GM19438 (cell line): ENCODE results near the gene ZNF141.
A peak's percentile ranks its signal among the peaks of the same experiment; 100 is the strongest.
"Not testable (repeated sequence)": the region's sequence is repeated elsewhere in the genome, so short reads cannot be mapped to it uniquely, and the experiment has no call there.

Experiments used
- ATAC-seq: cut with Tn5 transposase; IDR thresholded peaks from one replicate; pipeline ENCODE4 v1.9.1; 2021; ENCODE audit warnings: low read depth; ENCODE audit not compliant: unreplicated experiment

ZNF141 gene

DNA sequence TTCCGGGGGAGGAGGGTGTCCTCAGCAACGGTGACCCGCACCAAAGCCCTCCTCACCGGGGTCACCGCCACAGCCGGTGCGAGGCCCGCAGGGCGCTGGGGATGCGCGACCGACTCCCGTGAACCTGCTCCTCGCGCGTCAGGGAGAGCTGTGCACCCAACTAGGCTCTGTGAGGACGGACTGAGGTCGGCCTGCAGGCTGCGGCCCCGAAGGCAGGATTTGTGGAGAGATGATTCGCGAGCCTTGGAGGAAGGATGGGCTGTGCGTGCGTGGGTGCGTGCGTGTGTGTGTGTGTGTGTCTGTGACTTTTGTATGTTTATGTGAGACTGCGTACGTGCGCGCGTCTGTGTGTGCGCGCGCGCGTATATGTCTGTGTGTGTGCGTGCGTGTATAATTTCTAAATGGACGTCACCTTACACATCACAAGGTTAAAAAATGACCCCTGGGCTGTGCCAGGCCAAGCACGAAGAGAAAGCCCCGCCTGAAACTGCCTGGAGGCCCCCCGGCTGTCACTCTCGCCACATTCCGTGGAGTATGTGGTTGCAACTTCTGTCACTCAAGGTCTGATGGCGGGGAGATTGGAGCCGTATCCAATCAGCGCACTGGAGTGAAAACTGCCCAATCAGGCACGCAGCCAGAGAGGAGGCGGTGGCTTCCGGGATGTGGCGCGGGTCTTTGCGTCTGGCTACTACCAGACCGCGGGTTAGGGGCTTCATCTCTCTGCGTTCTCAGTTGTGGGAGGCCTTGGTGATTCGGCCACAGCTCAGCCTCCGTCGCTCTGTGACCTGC, at the start of gene ZNF141:
TSS of gene ZNF141 (plus strand) at position 672 of the 789 bp plus-strand sequence. CDS start 170 bp downstream, outside the sequence.
- ATAC-seq, result peak; percentile 91

DNA sequence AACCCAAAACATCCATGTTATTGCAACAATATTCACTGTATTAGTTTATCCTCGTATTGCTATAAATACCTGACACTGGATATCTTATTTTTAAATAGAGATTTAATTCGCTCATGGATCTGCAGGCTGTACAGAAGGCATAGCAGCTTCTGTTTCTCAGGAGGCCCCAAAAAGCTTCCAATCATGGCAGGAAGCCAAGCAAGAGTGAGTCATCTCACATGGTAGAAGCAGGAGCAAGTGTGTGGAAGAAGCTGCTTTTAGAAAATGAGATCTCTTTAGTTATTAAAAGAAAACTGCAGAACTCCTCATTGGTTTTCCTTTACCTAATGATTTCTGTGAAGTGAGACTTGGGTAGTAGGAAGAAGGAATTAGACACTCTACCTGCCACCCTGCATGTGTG, 48.7 kb upstream of the ZNF141 start:
- no peak for ATAC-seq

DNA sequence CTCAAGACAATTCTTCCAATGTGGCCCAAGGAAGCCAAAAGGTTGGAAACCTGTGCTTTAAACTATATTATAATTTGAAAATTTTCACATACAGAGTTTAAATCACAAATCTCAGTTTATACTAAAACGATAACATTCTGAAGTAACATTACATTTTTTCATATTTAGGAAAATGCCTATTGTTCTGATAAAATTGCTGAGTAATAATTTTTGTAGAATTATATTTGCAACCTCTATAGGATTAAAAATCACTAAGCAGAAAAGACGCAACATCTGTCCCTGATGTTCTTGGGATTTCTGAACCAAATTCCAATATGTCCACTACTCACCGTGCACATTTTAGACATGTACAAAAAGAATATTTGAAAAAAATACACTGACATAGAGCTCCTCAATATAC, 42.9 kb upstream of the ZNF141 start:
- no peak for ATAC-seq

DNA sequence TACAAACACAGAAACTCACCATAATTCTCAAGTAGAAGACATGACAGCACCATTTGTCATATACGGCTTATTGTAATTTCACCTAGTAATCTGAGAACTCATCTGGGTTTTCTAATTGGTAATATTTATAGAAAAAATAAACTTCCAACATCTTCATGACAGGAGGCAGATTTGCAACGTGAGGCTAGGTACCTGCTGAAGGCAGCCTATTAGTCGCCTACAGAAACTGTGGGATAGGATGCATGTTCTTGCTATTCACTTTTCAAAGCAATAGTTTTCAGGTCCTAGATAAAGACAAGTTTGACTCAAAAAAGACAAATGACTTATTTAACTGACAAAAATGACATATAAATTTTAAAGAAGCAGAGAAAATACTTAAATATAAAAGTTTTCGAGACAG, 35.2 kb upstream of the ZNF141 start:
- ATAC-seq, result no peak

DNA sequence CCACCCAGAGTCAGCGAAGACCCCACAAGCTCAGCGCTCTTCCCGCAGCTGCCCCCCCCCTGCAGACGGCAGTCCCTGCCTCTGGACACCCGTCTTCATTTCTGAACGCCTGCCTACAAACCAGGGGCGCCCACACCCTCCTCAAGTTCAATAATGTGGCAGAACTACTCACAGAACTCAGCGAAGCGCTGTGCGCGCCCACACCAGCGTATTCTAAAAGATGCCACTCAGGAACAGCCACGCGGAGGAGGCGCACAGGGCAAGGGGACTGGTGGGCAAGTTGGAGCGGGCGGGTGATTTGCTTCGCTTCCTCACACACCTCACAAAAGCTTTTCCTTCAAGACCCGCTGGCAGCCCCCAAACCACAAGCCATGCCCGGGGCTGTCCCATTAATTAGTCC, 33.1 kb upstream of the ZNF141 start:
- ATAC-seq, result not testable (repeated sequence)

DNA sequence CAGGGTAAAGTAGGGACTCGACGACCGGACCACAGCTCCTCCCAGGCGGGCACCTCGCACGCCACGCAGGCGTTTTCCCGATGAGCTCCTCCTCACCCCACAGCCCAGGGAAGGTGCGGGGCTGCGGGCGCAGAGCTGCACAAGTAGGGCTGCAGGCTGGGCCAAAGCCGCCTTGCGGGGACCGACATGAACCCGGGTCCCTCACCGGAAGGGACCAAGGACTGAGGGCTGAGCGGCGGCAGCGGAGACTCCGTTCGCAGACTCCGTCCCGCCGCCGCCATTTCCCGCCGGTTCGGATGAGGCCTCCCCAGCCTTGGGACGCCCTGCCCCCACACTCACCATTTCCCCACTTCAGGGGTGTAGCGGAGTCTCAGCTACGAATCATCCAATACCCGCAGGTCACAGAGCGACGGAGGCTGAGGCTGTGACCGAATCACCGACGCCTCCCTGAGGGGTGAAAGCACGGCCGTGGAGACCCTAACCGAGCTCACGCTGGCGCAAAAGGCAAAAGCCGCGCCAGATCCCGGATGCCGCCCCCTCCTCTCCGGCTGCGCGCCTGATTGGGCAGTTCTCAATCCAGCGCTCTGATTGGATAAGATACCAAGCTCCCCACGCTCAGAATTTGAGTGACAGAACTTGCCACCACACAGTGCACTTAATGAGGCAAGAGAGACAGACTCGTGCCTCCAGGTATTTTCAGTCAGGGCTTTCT, 32.5 kb upstream of the ZNF141 start, which contains the start of gene ZNF732:
TSS of gene ZNF732 (minus strand) at position 506 of the 712 bp plus-strand sequence. CDS start at position 342, 164 bp downstream.
- no peak for ATAC-seq

DNA sequence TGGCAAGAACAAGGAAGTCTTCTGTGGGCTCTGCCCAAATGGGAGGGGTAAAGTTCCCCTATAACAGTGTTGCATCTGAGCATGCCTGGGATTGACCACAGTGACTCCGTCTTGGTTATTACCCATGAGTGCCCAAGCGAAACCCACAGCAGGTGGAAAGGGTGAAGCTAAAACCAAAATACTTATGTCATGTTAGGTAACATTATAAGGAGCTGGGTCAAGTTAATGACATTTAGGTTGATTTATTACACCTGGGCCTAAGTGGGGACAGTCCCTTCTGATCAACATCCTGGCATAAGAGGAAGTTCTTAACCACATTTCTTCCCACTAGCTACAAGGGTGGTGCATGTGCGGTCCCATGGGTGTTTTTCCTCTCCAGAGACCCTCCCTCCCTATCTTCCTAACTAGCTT, 31.1 kb upstream of the ZNF141 start:
- peak; percentile 81 for ATAC-seq

DNA sequence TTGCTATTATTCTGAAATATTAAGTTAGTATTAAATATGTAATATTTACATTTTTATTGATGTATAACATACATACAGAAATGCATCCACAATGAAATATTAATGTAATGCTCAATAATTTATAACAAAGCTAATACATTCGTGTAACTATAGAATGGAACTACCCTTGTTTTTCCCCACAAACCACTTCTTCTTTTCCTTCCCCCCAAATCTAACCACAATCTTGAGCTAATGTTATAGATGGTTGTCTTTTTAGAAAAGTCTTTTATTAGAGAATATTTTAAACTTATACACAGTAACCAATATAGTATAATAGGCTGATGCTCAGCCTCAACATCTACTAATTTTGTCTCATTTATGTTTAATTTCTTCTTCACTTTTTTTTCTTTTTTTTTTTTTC, 27.8 kb upstream of the ZNF141 start:
- ATAC-seq, result no peak

DNA sequence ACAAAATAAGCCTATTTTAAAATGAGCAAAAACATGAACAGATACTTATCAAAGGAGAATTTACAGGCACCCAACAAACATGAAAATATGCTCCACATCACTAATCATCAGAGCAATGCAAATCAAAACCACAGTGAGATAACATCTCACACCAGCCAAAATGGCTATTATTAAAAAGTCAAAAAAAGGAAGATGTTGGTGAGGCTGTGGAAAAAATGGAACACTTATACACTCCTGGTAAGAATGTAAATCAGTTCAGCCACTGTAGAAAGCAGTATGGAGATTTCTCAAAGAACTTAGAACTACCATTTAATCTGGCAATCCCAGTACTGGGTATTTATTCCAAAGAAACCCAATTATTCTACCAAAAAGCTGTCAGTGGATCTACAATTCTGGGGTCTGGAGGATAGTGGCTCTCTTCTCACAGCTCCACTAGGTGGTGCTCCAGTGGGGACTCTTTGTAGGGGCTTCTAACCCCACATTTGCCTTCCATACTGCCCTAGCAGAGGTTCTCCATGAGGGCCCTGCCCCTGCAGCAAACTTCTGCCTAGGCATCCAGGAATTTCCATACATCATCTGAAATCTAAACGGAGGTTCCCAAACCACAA, 23.2 kb upstream of the ZNF141 start:
- ATAC-seq, result no peak

DNA sequence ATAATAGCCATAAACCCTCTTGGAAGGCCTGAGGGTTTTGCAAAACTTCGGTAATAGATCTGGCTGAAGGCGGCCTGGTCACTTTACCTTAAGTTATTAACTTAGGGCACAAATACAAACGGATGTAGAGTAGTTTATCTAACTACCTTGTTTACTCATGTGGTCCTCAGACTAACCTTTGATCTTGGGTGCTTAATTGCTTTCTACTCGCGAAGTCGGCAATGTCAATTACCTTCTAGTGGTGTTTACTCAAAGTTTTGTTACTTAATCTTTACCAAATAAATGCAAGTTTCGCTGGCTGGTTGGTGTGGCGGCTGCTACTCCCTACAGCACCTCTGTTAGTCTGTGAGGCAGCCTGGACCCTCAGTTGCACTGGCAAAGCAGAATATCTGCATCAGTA, 8.9 kb upstream of the ZNF141 start:
- no peak for ATAC-seq

DNA sequence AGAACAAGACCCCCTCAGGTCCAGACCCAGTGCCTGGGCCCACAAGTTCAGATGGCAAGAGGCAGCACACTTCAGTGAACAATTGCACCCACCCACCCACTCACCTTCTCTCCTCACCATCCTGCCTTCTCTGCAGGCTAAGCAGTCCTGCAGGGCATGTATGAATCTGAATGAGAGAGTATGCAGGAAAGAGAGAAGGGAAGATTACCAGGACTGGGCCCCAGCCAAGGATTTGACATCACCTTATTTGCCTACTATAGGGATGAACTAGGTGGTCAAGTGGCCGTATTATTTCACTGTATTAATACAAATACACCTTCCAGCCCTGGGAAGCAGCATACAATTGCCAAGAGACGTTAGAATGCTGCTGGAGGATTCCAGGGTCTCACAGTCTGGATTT, 2.1 kb upstream of the ZNF141 start:
- no peak for ATAC-seq

DNA sequence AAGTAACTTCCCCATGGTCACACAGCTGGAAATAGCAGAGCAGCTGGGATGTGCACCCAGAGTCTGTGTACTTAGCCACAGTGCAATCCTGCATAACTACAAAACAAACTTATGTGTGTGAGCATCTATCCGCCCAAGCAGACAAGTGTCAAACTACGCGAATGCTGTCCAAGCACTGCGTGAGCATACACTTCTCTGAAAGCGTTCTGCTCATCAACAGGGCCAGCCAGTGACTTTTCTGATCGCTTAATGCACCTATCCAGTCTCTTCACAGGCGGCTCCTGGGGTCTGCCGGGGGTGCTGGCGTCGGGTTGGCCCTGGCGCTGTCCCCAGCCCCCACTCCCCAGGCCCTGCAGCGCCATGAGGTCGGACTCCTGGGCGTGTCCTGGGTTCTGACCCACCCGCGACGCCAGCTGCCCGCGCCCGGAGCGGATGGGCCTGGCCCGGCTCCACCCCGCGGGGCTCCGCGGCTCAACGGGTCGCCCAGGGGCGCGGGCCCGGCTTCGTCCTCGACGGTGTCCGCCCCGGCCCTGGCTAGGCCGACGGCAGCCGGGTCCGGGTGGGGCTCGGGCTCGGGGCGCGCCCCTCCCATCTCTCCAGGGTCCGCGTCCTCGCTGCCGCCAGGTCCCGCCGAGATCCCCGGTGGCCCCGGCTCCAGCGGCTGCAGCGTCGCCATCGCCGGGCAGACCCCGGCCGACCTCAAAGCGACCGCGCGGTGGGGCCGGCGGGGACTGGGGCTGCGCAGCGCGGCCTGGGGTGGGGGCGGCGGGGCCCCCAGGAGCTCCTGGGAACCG, 1.3 kb upstream of the ZNF141 start:
- ATAC-seq, result no peak

DNA sequence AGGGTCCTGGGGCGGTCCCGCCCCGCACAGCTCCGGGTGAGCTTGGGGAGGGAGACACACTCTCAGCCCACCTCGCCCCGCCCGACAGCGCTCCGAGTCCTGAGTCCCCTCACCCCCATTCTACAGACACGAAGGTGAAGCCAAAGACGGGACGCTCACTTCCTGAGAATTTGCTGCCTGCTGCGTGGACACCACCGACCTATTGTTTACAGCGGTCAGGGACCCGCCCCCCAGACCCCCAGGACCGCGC, 796 bp upstream of the ZNF141 start:
- ATAC-seq, result no peak

DNA sequence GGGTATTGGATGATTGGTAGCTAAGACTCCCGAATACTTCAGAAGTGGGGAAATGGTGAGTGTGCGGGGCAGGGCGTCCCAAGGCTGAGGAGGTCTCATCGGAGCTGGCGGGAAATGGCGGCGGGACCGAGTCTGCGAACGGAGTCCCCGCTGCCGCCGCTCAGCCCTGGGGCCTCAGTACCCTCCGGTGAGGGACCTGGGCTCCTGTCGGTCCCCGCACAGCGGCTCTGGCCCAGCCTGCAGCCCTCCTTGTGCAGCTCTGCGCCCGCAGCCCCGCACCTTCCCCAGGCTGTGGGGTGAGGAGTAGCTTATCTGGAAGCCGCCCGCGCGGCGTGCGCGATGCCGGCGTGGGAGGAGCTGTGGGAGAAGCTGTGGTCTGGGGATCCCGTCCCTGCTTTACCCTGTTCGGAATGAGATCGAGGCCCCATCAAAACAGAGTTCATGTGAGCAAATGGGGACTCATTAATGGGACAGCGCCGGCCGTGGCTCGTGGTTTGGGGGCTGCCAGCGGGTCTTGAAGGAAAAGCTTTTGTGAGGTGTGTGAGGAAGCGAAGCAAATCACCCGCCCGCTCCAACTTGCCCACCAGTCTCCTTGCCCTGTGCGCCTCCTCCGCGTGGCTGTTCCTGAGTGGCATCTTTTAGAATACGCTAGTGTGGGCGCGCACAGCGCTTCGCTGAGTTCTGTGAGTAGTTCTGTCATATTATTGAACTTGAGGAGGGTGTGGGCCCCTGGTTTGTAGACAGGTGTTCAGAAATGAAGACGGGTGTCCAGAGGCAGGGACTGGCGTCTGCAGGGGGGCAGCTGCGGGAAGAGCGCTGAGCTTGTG, 531 bp downstream of the ZNF141 start:
- ATAC-seq, result peak; percentile 33

DNA sequence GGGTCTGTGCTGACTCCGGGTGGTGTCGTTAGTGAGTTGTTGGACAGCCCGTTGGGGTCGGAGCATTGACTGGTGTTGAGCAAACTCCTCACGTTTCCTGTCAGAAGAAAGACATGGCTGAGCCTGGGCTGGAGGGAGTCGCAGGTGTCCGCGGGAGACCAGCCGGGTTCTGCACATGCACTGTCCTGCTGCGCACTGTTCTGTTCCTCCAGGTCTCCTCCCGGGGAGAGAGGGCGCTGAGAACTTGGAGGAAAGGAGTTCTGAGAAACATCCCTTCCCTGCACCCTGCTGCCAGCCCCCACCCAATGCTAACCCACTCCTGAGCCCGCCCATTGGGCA, 1.1 kb downstream of the ZNF141 start:
- ATAC-seq, result no peak

DNA sequence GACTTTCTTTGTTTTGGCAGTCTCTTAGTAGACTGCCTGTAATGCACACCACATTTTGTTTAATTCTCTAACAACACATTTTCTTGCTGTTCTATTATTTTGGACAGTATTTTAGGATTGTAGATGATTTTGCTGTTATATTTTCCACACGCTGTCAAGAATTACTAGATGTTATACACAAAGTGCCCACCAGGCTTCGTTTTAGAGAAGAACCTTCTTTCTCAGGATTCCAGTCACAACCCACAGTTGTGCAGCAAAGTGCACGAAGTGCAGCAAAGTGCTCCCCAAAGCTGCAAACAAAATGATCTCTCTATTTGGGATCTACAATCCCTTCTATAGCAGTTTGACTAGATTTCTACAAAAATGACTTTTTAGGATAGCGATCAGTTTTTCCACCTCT, 2.4 kb downstream of the ZNF141 start:
- ATAC-seq, result no peak

DNA sequence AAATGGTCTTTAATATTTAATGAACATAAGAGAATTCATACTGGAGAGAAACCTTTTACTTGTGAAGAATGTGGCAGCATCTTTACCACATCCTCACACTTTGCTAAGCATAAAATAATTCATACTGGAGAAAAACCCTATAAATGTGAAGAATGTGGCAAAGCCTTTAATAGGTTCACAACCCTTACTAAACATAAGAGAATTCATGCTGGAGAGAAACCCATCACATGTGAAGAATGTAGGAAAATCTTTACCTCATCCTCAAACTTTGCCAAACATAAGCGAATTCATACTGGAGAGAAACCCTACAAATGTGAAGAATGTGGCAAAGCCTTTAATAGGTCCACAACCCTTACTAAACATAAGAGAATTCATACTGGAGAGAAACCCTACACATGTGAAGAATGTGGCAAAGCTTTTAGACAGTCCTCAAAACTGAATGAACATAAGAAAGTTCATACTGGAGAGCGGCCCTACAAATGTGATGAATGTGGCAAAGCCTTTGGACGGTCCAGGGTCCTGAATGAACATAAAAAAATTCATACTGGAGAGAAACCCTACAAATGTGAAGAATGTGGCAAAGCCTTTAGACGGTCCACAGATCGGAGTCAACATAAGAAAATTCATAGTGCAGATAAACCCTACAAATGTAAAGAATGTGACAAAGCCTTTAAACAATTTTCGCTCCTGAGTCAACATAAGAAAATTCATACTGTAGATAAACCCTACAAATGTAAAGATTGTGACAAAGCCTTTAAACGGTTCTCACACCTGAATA, 35.6 kb downstream of the ZNF141 start:
- no peak for ATAC-seq

DNA sequence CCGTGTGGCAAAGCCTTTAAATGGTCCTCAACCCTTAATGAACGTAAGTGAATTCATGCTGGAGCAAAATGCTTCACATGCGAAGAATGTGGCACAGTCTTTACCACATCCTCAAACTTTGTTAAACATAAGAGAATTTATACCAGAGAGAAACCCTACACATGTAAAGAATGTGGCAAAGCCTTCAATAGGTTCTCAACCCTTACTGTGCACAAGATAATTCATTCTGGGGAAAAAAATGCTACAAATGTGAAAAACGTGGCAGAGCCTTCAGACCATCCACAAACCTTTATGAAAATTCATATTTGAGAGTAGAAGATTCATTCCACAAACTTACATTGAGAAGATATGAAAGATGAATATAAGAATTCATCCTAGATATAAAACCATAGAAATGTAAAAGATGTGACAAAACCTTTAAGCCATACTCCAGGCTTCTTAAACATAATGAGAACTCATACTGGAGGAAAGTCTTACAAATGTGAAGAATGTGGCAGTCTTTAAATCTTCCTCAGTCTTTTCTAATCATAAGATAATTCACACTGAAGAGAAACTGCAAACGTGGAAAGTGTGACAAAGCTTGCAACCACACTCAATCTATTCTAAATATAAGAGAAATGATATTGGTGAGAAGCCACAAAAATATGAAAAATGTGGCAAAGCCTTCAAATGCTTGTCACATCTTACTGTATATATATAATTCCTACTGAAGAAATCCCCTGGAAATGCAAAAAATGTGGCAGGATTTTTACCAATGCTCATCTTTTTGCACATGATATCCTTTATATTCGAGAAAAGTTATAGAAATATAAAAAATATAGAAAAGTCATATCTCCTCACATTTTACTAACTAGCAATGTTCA, 36.9 kb downstream of the ZNF141 start:
- no peak for ATAC-seq
